ENCODE measurements around the gene CLN3. TPM values are rescaled to one million over a fixed set of nuclear protein-coding genes. Genes with fewer than 3 reads are reported as not detected.

The CLN3 gene
- total and polyA plus RNA-seq, 9 of the 15 experiments (the other 6 are each of a cell fraction or from before 2014, with no cell fraction given): 2.5 to 27.1 (median 11.6) TPM

GRCh38 chr16:28538733-28539596, 47.1 kb upstream of the CLN3 start, which contains the start of gene NUPR1 (continued):
- TF ChIP-seq GMEB1 (CRISPR knock-in tag; IDR thresholded peaks at IDR 0.05): no peak
- TF ChIP-seq PML (IDR thresholded peaks at IDR 0.05; ENCODE audit: low read length): no peak
- TF ChIP-seq TCF15 (CRISPR knock-in tag; IDR thresholded peaks at IDR 0.05): peak; percentile 91
- no peak for TF ChIP-seq ETS1 (conservative IDR thresholded peaks at IDR 0.05; ENCODE audit: control insufficient read depth, low read depth, low read length)
- TF ChIP-seq ZNF124 (CRISPR knock-in tag; IDR thresholded peaks at IDR 0.05): no peak
- TF ChIP-seq ZKSCAN1 (IDR thresholded peaks at IDR 0.05; ENCODE audit: low read depth, low read length): no peak
- TF ChIP-seq ZNF584 (CRISPR knock-in tag; IDR thresholded peaks at IDR 0.05; ENCODE audit: low read depth): 0 out of 2 replicates have a peak, but pooled peaks have one; percentile 43
- no peak for TF ChIP-seq TRIM25 (IDR thresholded peaks at IDR 0.05; ENCODE audit: borderline replicate concordance)
- TF ChIP-seq ZNF444 (CRISPR knock-in tag; IDR thresholded peaks at IDR 0.05): no peak
- TF ChIP-seq DNMT1 (IDR thresholded peaks at IDR 0.05): no peak
- no peak for TF ChIP-seq ZNF785 (CRISPR knock-in tag; IDR thresholded peaks at IDR 0.05)
- TF ChIP-seq NFE2 (IDR thresholded peaks at IDR 0.05; ENCODE audit: low read depth): no peak
- TF ChIP-seq ZNF140 (CRISPR knock-in tag; IDR thresholded peaks at IDR 0.05): no peak
- no peak for TF ChIP-seq YY1 (IDR thresholded peaks at IDR 0.05; ENCODE audit: borderline replicate concordance in 1 of 3, control insufficient read depth in 1 of 3, extremely low read depth in 1 of 3, insufficient read depth in 3 of 3, insufficient read length in 1 of 3, insufficient replicate concordance in 2 of 3, low read depth in 1 of 3, low read length in 2 of 3)
- TF ChIP-seq ZBTB1 (CRISPR knock-in tag; IDR thresholded peaks at IDR 0.05; ENCODE audit: borderline replicate concordance, low read depth): no peak
- peak; percentile 57; the same call in 1 of the 2 replicates for TF ChIP-seq CTBP1 (IDR thresholded peaks at IDR 0.05; ENCODE audit: borderline replicate concordance)
- no peak for TF ChIP-seq ZNF780A (CRISPR knock-in tag; IDR thresholded peaks at IDR 0.05)
- TF ChIP-seq L3MBTL2 (IDR thresholded peaks at IDR 0.05): peak; percentile 69
- peak; percentile 36; the same call in 1 of the 2 replicates for TF ChIP-seq ZNF395 (CRISPR knock-in tag; IDR thresholded peaks at IDR 0.05)
- TF ChIP-seq HMG20B (CRISPR knock-in tag; IDR thresholded peaks at IDR 0.05): no peak
